GM23338 (cell line): ENCODE data around the gene UBAC1. TPM values are rescaled to one million over a fixed set of nuclear protein-coding genes. Genes with fewer than 3 reads are reported as not detected.

ENCODE experiments used
- ATAC-seq: fragments of 200-7000 bp; cut with Tn5 transposase; 3 replicates; pipeline ENCODE4 v1.9.1; 2020
- DNase-seq: peaks from one replicate; pipeline ENCODE4 v3.0.0-alpha.2; 2015; ENCODE audit warnings: low spot score
- H2AFZ ChIP-seq: fragments of 200-600 bp; sonication (generic); 2 replicates; pipeline ENCODE4 v1.8.0; 2016; ENCODE audit warnings: antibody characterized with exemption, mild to moderate bottlenecking, moderate library complexity
- H3F3A ChIP-seq: fragments of 200-600 bp; sonication (generic); replicated peaks from 2 replicates; pipeline ENCODE4 v1.8.0; 2017; ENCODE audit warnings: antibody characterized with exemption, mixed run types, low read depth
- H3K27ac ChIP-seq: fragments of 200-600 bp; sonication (generic); 2 replicates; pipeline ENCODE4 v1.6.1; 2016; ENCODE audit warnings: low read depth
- H3K27me3 ChIP-seq: fragments of 200-600 bp; sonication (generic); 2 replicates; pipeline ENCODE4 v1.8.0; 2016; ENCODE audit warnings: mild to moderate bottlenecking, mixed run types, moderate library complexity; ENCODE audit not compliant: insufficient read depth
- H3K36me3 ChIP-seq: fragments of 200-600 bp; sonication (generic); 2 replicates; pipeline ENCODE4 v1.8.0; 2016; ENCODE audit warnings: mild to moderate bottlenecking; ENCODE audit not compliant: insufficient read depth
- H3K4me1 ChIP-seq: fragments of 200-600 bp; sonication (generic); 2 replicates; pipeline ENCODE4 v1.8.0; 2016; ENCODE audit warnings: mild to moderate bottlenecking, moderate library complexity; ENCODE audit not compliant: insufficient read depth
- H3K4me2 ChIP-seq: fragments of 200-600 bp; sonication (generic); 2 replicates; pipeline ENCODE4 v1.7.1; 2017; ENCODE audit warnings: mixed run types
- H3K4me3 ChIP-seq: fragments of 200-600 bp; sonication (generic); 2 replicates; pipeline ENCODE4 v1.6.1; 2016; ENCODE audit warnings: mixed run types
- H3K79me2 ChIP-seq: fragments of 200-600 bp; sonication (generic); replicated peaks from 2 replicates; pipeline ENCODE4 v1.8.0; 2017; ENCODE audit warnings: mild to moderate bottlenecking; ENCODE audit not compliant: insufficient read depth
- H3K9me2 ChIP-seq: fragments of 200-600 bp; sonication (generic); 2 replicates; pipeline ENCODE4 v1.8.0; 2017; ENCODE audit not compliant: insufficient read depth
- H4K20me1 ChIP-seq: fragments of 200-600 bp; sonication (generic); replicated peaks from 2 replicates; pipeline ENCODE4 v1.8.0; 2017; ENCODE audit warnings: mild to moderate bottlenecking; ENCODE audit not compliant: insufficient read depth
- H3K27ac Mint-ChIP-seq: 2 replicates; pipeline ENCODE4 v1.8.0; 2020; ENCODE audit warnings: inconsistent platforms, mild to moderate bottlenecking, moderate library complexity, mixed read lengths
- H3K27me3 Mint-ChIP-seq: 3 replicates; pipeline ENCODE4 v1.8.0; 2022; ENCODE audit warnings: low read depth, mild to moderate bottlenecking, moderate library complexity, mixed read lengths, inconsistent platforms; ENCODE audit not compliant: insufficient read depth, poor library complexity
- H3K36me3 Mint-ChIP-seq: 3 replicates; pipeline ENCODE4 v1.8.0; 2021; ENCODE audit warnings: low read depth, mild to moderate bottlenecking, inconsistent platforms, moderate library complexity, mixed read lengths
- H3K4me1 Mint-ChIP-seq: 3 replicates; pipeline ENCODE4 v1.8.0; 2020; ENCODE audit warnings: mild to moderate bottlenecking, inconsistent platforms, mixed read lengths
- H3K4me3 Mint-ChIP-seq: 3 replicates; pipeline ENCODE4 v1.8.0; 2021; ENCODE audit warnings: moderate library complexity, mild to moderate bottlenecking, inconsistent platforms, mixed read lengths
- H3K9me3 Mint-ChIP-seq: 3 replicates; pipeline ENCODE4 v1.8.0; 2020; ENCODE audit warnings: moderate library complexity, mild to moderate bottlenecking, inconsistent platforms, mixed read lengths
- CREB1 ChIP-seq: fragments of 250-450 bp; sonication (Bioruptor Pico); IDR thresholded peaks from 2 replicates; pipeline ENCODE4 v1.5.0; 2020; ENCODE audit warnings: low read depth, mild to moderate bottlenecking, moderate library complexity
- ETS1 ChIP-seq: IDR thresholded peaks from 2 replicates; pipeline ENCODE4 v1.6.1; 2016; ENCODE audit warnings: antibody characterized with exemption
- EZH2 ChIP-seq: fragments of 200-600 bp; sonication (generic); IDR thresholded peaks from one replicate; pipeline ENCODE4 v1.8.0; 2017; ENCODE audit warnings: antibody characterized with exemption, mild to moderate bottlenecking, low read depth; ENCODE audit not compliant: unreplicated experiment
- JUNB ChIP-seq: IDR thresholded peaks from one replicate; pipeline ENCODE4 v1.6.1; 2016; ENCODE audit warnings: antibody characterized with exemption; ENCODE audit not compliant: unreplicated experiment
- STAT1 ChIP-seq: IDR thresholded peaks from one replicate; pipeline ENCODE4 v1.6.1; 2016; ENCODE audit warnings: antibody characterized with exemption; ENCODE audit not compliant: unreplicated experiment
- ZNF114 ChIP-seq: fragments of 250-450 bp; sonication (Bioruptor Pico); IDR thresholded peaks from 2 replicates; pipeline ENCODE4 v1.5.0; 2020; ENCODE audit warnings: mild to moderate bottlenecking, moderate library complexity
- ZNF331 ChIP-seq: fragments of 250-450 bp; sonication (Bioruptor Pico); IDR thresholded peaks from 2 replicates; pipeline ENCODE4 v1.5.0; 2020; ENCODE audit warnings: low read depth, mild to moderate bottlenecking, moderate library complexity
- polyA plus RNA-seq: library from polyadenylated mRNA; unstranded; fragments of >200 nt; fragmentation: Nextera tagmentation; extraction: Ambion mirVana; gene quantifications from 2 replicates; pipeline ENCODE4 v1.2.1, GENCODE V29; 2016
- total RNA-seq: library from RNA; depleted of rRNA; stranded (reverse); fragments of >200 nt; shearing (Covaris generic); gene quantifications from 2 replicates; pipeline ENCODE4 v1.2.3, GENCODE V29; 2014
- TF ChIP-seq, protein P1 (sequence below): IDR thresholded peaks from one replicate; pipeline ENCODE4 v1.6.1; 2018; ENCODE audit warnings: antibody characterized with exemption; ENCODE audit not compliant: unreplicated experiment
- TF ChIP-seq, protein P2 (sequence below), 2 experiments: fragments of 200-600 bp in 1 of 2; sonication (generic) in 1 of 2; conservative IDR thresholded peaks; 2 replicates each; pipeline versions ENCODE4 v1.5.1 to v1.6.1; 2016 to 2017; ENCODE audit warnings: antibody characterized with exemption in 2 of 2, low read depth in 2 of 2, mild to moderate bottlenecking in 2 of 2, moderate library complexity in 1 of 2

The UBAC1 gene
- total and polyA plus RNA-seq, 2 experiments from 2014 or later: 63.2 to 86.6 TPM

DNA sequence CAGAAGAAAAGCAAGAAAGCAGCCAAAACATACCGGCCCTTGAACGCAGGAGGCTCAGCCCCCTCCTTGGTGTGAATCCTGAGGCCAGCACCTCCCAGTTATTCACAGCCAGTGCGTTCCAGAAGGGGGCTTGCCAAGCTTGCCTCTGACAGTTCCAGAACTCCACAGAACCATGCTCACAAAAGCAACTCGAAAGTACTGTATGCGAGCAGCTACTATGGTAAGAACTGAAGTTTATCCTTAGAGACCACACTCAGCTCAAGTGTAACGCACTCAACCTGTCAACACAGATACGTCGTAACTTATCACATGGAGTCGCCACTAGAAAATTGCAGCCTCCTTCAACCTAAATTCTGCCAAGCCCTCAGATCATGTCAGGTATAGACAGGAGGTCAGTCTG is 1.4 kb downstream of the UBAC1 start (continued):
- TF ChIP-seq, protein P1, sequence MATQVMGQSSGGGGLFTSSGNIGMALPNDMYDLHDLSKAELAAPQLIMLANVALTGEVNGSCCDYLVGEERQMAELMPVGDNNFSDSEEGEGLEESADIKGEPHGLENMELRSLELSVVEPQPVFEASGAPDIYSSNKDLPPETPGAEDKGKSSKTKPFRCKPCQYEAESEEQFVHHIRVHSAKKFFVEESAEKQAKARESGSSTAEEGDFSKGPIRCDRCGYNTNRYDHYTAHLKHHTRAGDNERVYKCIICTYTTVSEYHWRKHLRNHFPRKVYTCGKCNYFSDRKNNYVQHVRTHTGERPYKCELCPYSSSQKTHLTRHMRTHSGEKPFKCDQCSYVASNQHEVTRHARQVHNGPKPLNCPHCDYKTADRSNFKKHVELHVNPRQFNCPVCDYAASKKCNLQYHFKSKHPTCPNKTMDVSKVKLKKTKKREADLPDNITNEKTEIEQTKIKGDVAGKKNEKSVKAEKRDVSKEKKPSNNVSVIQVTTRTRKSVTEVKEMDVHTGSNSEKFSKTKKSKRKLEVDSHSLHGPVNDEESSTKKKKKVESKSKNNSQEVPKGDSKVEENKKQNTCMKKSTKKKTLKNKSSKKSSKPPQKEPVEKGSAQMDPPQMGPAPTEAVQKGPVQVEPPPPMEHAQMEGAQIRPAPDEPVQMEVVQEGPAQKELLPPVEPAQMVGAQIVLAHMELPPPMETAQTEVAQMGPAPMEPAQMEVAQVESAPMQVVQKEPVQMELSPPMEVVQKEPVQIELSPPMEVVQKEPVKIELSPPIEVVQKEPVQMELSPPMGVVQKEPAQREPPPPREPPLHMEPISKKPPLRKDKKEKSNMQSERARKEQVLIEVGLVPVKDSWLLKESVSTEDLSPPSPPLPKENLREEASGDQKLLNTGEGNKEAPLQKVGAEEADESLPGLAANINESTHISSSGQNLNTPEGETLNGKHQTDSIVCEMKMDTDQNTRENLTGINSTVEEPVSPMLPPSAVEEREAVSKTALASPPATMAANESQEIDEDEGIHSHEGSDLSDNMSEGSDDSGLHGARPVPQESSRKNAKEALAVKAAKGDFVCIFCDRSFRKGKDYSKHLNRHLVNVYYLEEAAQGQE: no peak
- TF ChIP-seq ZNF114 (CRISPR knock-in tag) (no peak), CREB1 (CRISPR knock-in tag) (no peak), STAT1 (no peak), JUNB (no peak), ZNF331 (CRISPR knock-in tag) (no peak), ETS1 (no peak)
- TF ChIP-seq, protein P2, sequence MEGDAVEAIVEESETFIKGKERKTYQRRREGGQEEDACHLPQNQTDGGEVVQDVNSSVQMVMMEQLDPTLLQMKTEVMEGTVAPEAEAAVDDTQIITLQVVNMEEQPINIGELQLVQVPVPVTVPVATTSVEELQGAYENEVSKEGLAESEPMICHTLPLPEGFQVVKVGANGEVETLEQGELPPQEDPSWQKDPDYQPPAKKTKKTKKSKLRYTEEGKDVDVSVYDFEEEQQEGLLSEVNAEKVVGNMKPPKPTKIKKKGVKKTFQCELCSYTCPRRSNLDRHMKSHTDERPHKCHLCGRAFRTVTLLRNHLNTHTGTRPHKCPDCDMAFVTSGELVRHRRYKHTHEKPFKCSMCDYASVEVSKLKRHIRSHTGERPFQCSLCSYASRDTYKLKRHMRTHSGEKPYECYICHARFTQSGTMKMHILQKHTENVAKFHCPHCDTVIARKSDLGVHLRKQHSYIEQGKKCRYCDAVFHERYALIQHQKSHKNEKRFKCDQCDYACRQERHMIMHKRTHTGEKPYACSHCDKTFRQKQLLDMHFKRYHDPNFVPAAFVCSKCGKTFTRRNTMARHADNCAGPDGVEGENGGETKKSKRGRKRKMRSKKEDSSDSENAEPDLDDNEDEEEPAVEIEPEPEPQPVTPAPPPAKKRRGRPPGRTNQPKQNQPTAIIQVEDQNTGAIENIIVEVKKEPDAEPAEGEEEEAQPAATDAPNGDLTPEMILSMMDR (conservative IDR thresholded peaks at IDR 0.05; ENCODE audit: low read depth in 2 of 2): no peak

- Histone ChIP-seq H3K36me3 (peaks cover 4% of the 10 kb centered on the region), H3K4me2 (no peak overlapping the region), H3K79me2 (peaks cover 57% of the 10 kb centered on the region), H4K20me1 (peaks cover 18% of the 10 kb centered on the region), H2AFZ (no peak overlapping the region), H3F3A (0 out of 2 replicates have a peak, but pooled peaks cover 9% of the 10 kb centered on the region), H3K9me2 (no peaks in the 10 kb centered on the region), H3K4me3 (no peak overlapping the region), H3K27me3 (no peaks in the 10 kb centered on the region), H3K27ac (no peak overlapping the region), H3K4me1 (peaks cover 7% of the 10 kb centered on the region; the same call in 1 of the 2 replicates)
- Mint-ChIP-seq H3K4me1 (peaks cover 22% of the 10 kb centered on the region), H3K36me3 (peaks cover 8% of the 10 kb centered on the region; the same call in 2 of the 3 replicates), H3K27me3 (peaks cover 12% of the 10 kb centered on the region), H3K9me3 (no peaks in the 10 kb centered on the region), H3K27ac (no peak overlapping the region), H3K4me3 (0 out of 3 replicates have a peak overlapping the region, but pooled peaks have one; percentile 12)
- ATAC-seq (no peak), DNase-seq (no peak)
- no peak for TF ChIP-seq STAT1
- TF ChIP-seq CREB1 (CRISPR knock-in tag): no peak
- TF ChIP-seq ZNF114 (CRISPR knock-in tag): no peak
- TF ChIP-seq, protein P1: no peak
- TF ChIP-seq ETS1: no peak
- TF ChIP-seq, protein P2 (conservative IDR thresholded peaks at IDR 0.05; ENCODE audit: low read depth in 2 of 2): no peak
- no peak for TF ChIP-seq EZH2
Observed at GRCh38 chr9:135958485-135958884, 2.7 kb downstream of the UBAC1 start.
